Stimulated activated CD4-positive, alpha-beta T cell treated with anti-CD3 and anti-CD28 coated beads, Interleukin-4, amount 100 ng/mL, for 4 hours (primary cell): Measurements from ENCODE around the gene FRAS1.
"Not testable (repeated sequence)": the region's sequence is repeated elsewhere in the genome, so short reads cannot be mapped to it uniquely, and the experiment has no call there.

ENCODE experiments used
- DNase-seq, 2 experiments: peaks; one replicate each; pipeline ENCODE4 v3.0.0-alpha.2; 2020

Gene FRAS1

GRCh38 chr4:78165758-78166157 lies 108.6 kb downstream of the FRAS1 start:
- DNase-seq, result no peak

GRCh38 chr4:78166622-78167021 lies 109.5 kb downstream of the FRAS1 start:
- DNase-seq, result no peak

GRCh38 chr4:78167510-78167909 lies 110.4 kb downstream of the FRAS1 start:
- no peak for DNase-seq

- no peak for DNase-seq
Observed at GRCh38 chr4:78168029-78168428, 110.9 kb downstream of the FRAS1 start.

- DNase-seq, result no peak
Observed at GRCh38 chr4:78169728-78170127, 112.6 kb downstream of the FRAS1 start.

- no peak for DNase-seq
Observed at GRCh38 chr4:78171482-78171881, 114.4 kb downstream of the FRAS1 start.

GRCh38 chr4:78174891-78175290 lies 117.8 kb downstream of the FRAS1 start:
- no peak for DNase-seq

- no peak for DNase-seq
Observed at GRCh38 chr4:78179196-78179595, 122.1 kb downstream of the FRAS1 start.

- not testable (repeated sequence) for DNase-seq
Observed at GRCh38 chr4:78181681-78182234, 124.6 kb downstream of the FRAS1 start.

GRCh38 chr4:78184584-78184983 lies 127.5 kb downstream of the FRAS1 start:
- DNase-seq, result no peak

GRCh38 chr4:78185117-78185516 lies 128.0 kb downstream of the FRAS1 start:
- no peak for DNase-seq

- DNase-seq, result no peak
Observed at GRCh38 chr4:78186597-78187543, 129.7 kb downstream of the FRAS1 start.

- DNase-seq, result no peak
Observed at GRCh38 chr4:78190068-78190467, 132.9 kb downstream of the FRAS1 start.

- DNase-seq, result no peak
Observed at GRCh38 chr4:78190595-78190994, 133.5 kb downstream of the FRAS1 start.

- DNase-seq, result no peak
Observed at GRCh38 chr4:78197947-78198346, 140.8 kb downstream of the FRAS1 start.

- no peak for DNase-seq
Observed at GRCh38 chr4:78199984-78200383, 142.9 kb downstream of the FRAS1 start.

GRCh38 chr4:78200949-78201348 lies 143.8 kb downstream of the FRAS1 start:
- no peak for DNase-seq

- no peak for DNase-seq
Observed at GRCh38 chr4:78204176-78204575, 147.1 kb downstream of the FRAS1 start.

GRCh38 chr4:78205591-78205990 lies 148.5 kb downstream of the FRAS1 start:
- no peak for DNase-seq

GRCh38 chr4:78207541-78207940 lies 150.4 kb downstream of the FRAS1 start:
- DNase-seq, result no peak

GRCh38 chr4:78207951-78208350 lies 150.8 kb downstream of the FRAS1 start:
- DNase-seq, result no peak

GRCh38 chr4:78208896-78209295 lies 151.8 kb downstream of the FRAS1 start:
- DNase-seq, result not testable (repeated sequence)

- no peak for DNase-seq
Observed at GRCh38 chr4:78210694-78211410, 153.7 kb downstream of the FRAS1 start.

- no peak for DNase-seq
Observed at GRCh38 chr4:78213218-78213617, 156.1 kb downstream of the FRAS1 start.
